GM19023 (cell line): ENCODE results near the gene PET100.
A peak's percentile ranks its signal among the peaks of the same experiment; 100 is the strongest.

ENCODE experiments used
- ATAC-seq: cut with Tn5 transposase; IDR thresholded peaks from one replicate; pipeline ENCODE4 v1.9.1; 2021; ENCODE audit warnings: mild to moderate bottlenecking, moderate library complexity; ENCODE audit not compliant: unreplicated experiment

The PET100 gene

GRCh38 chr19:7647156-7647555 is 17.6 kb downstream of the PET100 start:
- no peak for ATAC-seq

GRCh38 chr19:7648265-7649014 is 18.8 kb downstream of the PET100 start:
- no peak for ATAC-seq

GRCh38 chr19:7650148-7650547 is 20.6 kb downstream of the PET100 start:
- ATAC-seq: no peak

GRCh38 chr19:7652061-7652641 is 22.6 kb downstream of the PET100 start:
- no peak for ATAC-seq

GRCh38 chr19:7654401-7654800 is 24.8 kb downstream of the PET100 start:
- no peak for ATAC-seq

- no peak for ATAC-seq
Observed at GRCh38 chr19:7655581-7655980, 26.0 kb downstream of the PET100 start.

GRCh38 chr19:7657131-7657751 is 27.6 kb downstream of the PET100 start:
- ATAC-seq: no peak

GRCh38 chr19:7658219-7658686 is 28.7 kb downstream of the PET100 start:
- ATAC-seq: peak; percentile 67

- ATAC-seq: no peak
Observed at GRCh38 chr19:7661744-7662538, 32.3 kb downstream of the PET100 start.

GRCh38 chr19:7662657-7663056 is 33.1 kb downstream of the PET100 start:
- no peak for ATAC-seq

- ATAC-seq: no peak
Observed at GRCh38 chr19:7663706-7664105, 34.1 kb downstream of the PET100 start.

- no peak for ATAC-seq
Observed at GRCh38 chr19:7665076-7665475, 35.5 kb downstream of the PET100 start.

GRCh38 chr19:7668842-7669241 is 39.2 kb downstream of the PET100 start, which contains the start of gene RETN:
RETN (plus strand) TSS chr19:7669049; CDS start chr19:7669327, 278 bp downstream.
- no peak for ATAC-seq

GRCh38 chr19:7669641-7670040 is 40.0 kb downstream of the PET100 start:
- ATAC-seq: no peak

- ATAC-seq: no peak
Observed at GRCh38 chr19:7670150-7670783, 40.7 kb downstream of the PET100 start.

- ATAC-seq: no peak
Observed at GRCh38 chr19:7670790-7671189, 41.2 kb downstream of the PET100 start.

- no peak for ATAC-seq
Observed at GRCh38 chr19:7672522-7672921, 42.9 kb downstream of the PET100 start.

- no peak for ATAC-seq
Observed at GRCh38 chr19:7674010-7675005, 44.7 kb downstream of the PET100 start.

GRCh38 chr19:7676376-7676775 is 46.8 kb downstream of the PET100 start:
- no peak for ATAC-seq
